ENCODE results near the gene NOTCH4. TPM values are rescaled to one million over a fixed set of nuclear protein-coding genes. Genes with fewer than 3 reads are reported as not detected.
"Not testable (repeated sequence)": the region's sequence is repeated elsewhere in the genome, so short reads cannot be mapped to it uniquely, and the experiment has no call there.

The NOTCH4 gene
- total and polyA plus RNA-seq, 2 experiments from 2014 or later = 2.7 to 2.8 TPM

- H3K27ac Mint-ChIP-seq = peak overlapping the region; percentile 95
- H3K36me3 ChIP-seq (ENCODE audit: insufficient read depth) = peaks cover 3% of the 10 kb centered on the region; the same call in 1 of the 2 replicates
- peak overlapping the region; percentile 89 for H3K4me2 ChIP-seq
- peaks cover 41% of the 10 kb centered on the region for H3K36me3 Mint-ChIP-seq (ENCODE audit: low read depth)
- H3K79me2 ChIP-seq (replicated peaks; ENCODE audit: insufficient read depth) = peaks cover 12% of the 10 kb centered on the region
- ATAC-seq (peak; percentile 4; the same call in 2 of the 3 replicates), DNase-seq (ENCODE audit: low spot score) (no peak)
- H3K4me1 Mint-ChIP-seq = peaks cover 51% of the 10 kb centered on the region
- no peaks in the 10 kb centered on the region; the same call in 2 of the 3 replicates for H3K9me3 Mint-ChIP-seq
- TF ChIP-seq ZNF331 (CRISPR knock-in tag; IDR thresholded peaks at IDR 0.05; ENCODE audit: low read depth) (no peak), REST (IDR thresholded peaks at IDR 0.05; ENCODE audit: unreplicated experiment) (no peak), JUNB (IDR thresholded peaks at IDR 0.05; ENCODE audit: unreplicated experiment) (no peak), ETS1 (IDR thresholded peaks at IDR 0.05) (no peak), CREB1 (CRISPR knock-in tag; IDR thresholded peaks at IDR 0.05; ENCODE audit: low read depth) (no peak), EZH2 (IDR thresholded peaks at IDR 0.05; ENCODE audit: low read depth, unreplicated experiment) (no peak), CTCF (conservative IDR thresholded peaks at IDR 0.05; ENCODE audit: low read depth in 2 of 2) (no peak), NANOG (IDR thresholded peaks at IDR 0.05; ENCODE audit: borderline replicate concordance) (no peak)
- peaks cover 17% of the 10 kb centered on the region for H3F3A ChIP-seq (replicated peaks; ENCODE audit: low read depth)
- 0 out of 2 replicates have a peak overlapping the region, but pooled peaks have one; percentile 45 for H3K27ac ChIP-seq (ENCODE audit: low read depth)
- H3K4me1 ChIP-seq (ENCODE audit: insufficient read depth) = peaks cover 40% of the 10 kb centered on the region
- no peaks in the 10 kb centered on the region for H4K20me1 ChIP-seq (replicated peaks; ENCODE audit: insufficient read depth)
- H2AFZ ChIP-seq = no peak overlapping the region
- H3K4me3 Mint-ChIP-seq = peak overlapping the region; percentile 89
- H3K9me2 ChIP-seq (ENCODE audit: insufficient read depth) = no peaks in the 10 kb centered on the region
- H3K27me3 ChIP-seq (ENCODE audit: insufficient read depth) = no peaks in the 10 kb centered on the region
- H3K27me3 Mint-ChIP-seq (ENCODE audit: insufficient read depth, low read depth, poor library complexity) = peaks cover 26% of the 10 kb centered on the region
- H3K4me3 ChIP-seq = peak overlapping the region; percentile 66
Observed at GRCh38 chr6:32188381-32189068, 35.3 kb downstream of the NOTCH4 start.

- Mint-ChIP-seq H3K4me3 (peak overlapping the region; percentile 89), H3K36me3 (ENCODE audit: low read depth) (peaks cover 42% of the 10 kb centered on the region), H3K27me3 (ENCODE audit: insufficient read depth, low read depth, poor library complexity) (peaks cover 26% of the 10 kb centered on the region), H3K27ac (peak overlapping the region; percentile 95; the same call in 1 of the 2 replicates), H3K4me1 (peaks cover 47% of the 10 kb centered on the region)
- not testable (repeated sequence) for H3K27me3 ChIP-seq (ENCODE audit: insufficient read depth); H2AFZ ChIP-seq; H3K4me2 ChIP-seq; DNase-seq (ENCODE audit: low spot score); H3K9me2 ChIP-seq (ENCODE audit: insufficient read depth); H4K20me1 ChIP-seq (replicated peaks; ENCODE audit: insufficient read depth); H3K4me3 ChIP-seq; H3K27ac ChIP-seq (ENCODE audit: low read depth); H3K36me3 ChIP-seq (ENCODE audit: insufficient read depth); H3K9me3 Mint-ChIP-seq; ATAC-seq
- Histone ChIP-seq H3K79me2 (replicated peaks; ENCODE audit: insufficient read depth) (peaks cover 12% of the 10 kb centered on the region), H3F3A (replicated peaks; ENCODE audit: low read depth) (peaks cover 17% of the 10 kb centered on the region), H3K4me1 (ENCODE audit: insufficient read depth) (peaks cover 34% of the 10 kb centered on the region)
Observed at GRCh38 chr6:32187725-32188380, 36.0 kb downstream of the NOTCH4 start.

Measured in GM23338 (cell line).